HepG2 (cell line): ENCODE results near the gene SOWAHA. TPM values are rescaled to one million over a fixed set of nuclear protein-coding genes. Genes with fewer than 3 reads are reported as not detected.
A peak's percentile ranks its signal among the peaks of the same experiment; 100 is the strongest.

Source experiments
- ARID4A ChIP-seq: sonication (generic); formaldehyde crosslinking; IDR thresholded peaks from 2 replicates; pipeline ENCODE4 v1.5.0; 2020; ENCODE audit warnings: mild to moderate bottlenecking, missing genetic modification reagents, borderline replicate concordance
- CHD2 ChIP-seq: IDR thresholded peaks from 2 replicates; pipeline ENCODE4 v1.6.1; 2011; ENCODE audit warnings: low read depth, low read length, improper control_type of control experiment
- DRAP1 ChIP-seq: IDR thresholded peaks from 2 replicates; pipeline ENCODE4 v1.6.1; 2016; ENCODE audit warnings: missing genetic modification reagents, missing compliant biosample characterization
- HHEX ChIP-seq: IDR thresholded peaks from 2 replicates; pipeline ENCODE4 v1.6.1; 2016; ENCODE audit warnings: control low read depth
- HMGXB3 ChIP-seq: sonication (generic); formaldehyde crosslinking; IDR thresholded peaks from 2 replicates; pipeline ENCODE4 v1.4.0; 2020; ENCODE audit warnings: missing genetic modification reagents, borderline replicate concordance
- SPEN ChIP-seq: sonication (generic); formaldehyde crosslinking; IDR thresholded peaks from 2 replicates; pipeline ENCODE4 v1.5.1; 2020; ENCODE audit warnings: low read depth, mild to moderate bottlenecking, missing genetic modification reagents
- ZHX2 ChIP-seq, 2 experiments: sonication (generic) in 1 of 2; formaldehyde crosslinking in 1 of 2; IDR thresholded peaks; 2 replicates each; pipeline versions ENCODE4 v1.6.1 to v1.9.0; 2014 to 2022; ENCODE audit warnings: antibody characterized with exemption in 1 of 2, borderline replicate concordance in 1 of 2, inconsistent platforms in 1 of 2, low read depth in 1 of 2, missing genetic modification reagents in 1 of 2
- ZNF660 ChIP-seq: sonication (generic); formaldehyde crosslinking; IDR thresholded peaks from 2 replicates; pipeline ENCODE4 v1.5.1; 2020; ENCODE audit warnings: mild to moderate bottlenecking, low read depth, missing genetic modification reagents, borderline replicate concordance
- ZNF691 ChIP-seq: sonication (generic); formaldehyde crosslinking; IDR thresholded peaks from 2 replicates; pipeline ENCODE4 v1.4.0; 2020; ENCODE audit warnings: missing genetic modification reagents, low read depth, mild to moderate bottlenecking, borderline replicate concordance
- ZNF749 ChIP-seq: sonication (generic); formaldehyde crosslinking; IDR thresholded peaks from 2 replicates; pipeline ENCODE4 v1.8.0; 2022; ENCODE audit warnings: mild to moderate bottlenecking, missing genetic modification reagents, moderate library complexity, borderline replicate concordance
- ZSCAN29 ChIP-seq: sonication (generic); formaldehyde crosslinking; conservative IDR thresholded peaks from 2 replicates; pipeline ENCODE4 v1.4.0; 2020; ENCODE audit warnings: mild to moderate bottlenecking, missing genetic modification reagents
- polyA plus RNA-seq, 8 experiments: library from polyadenylated mRNA; depleted of rRNA in 3 of 8; stranded (reverse) in 7 of 8; unstranded in 1 of 8; fragments of >200 nt; fragmentation: Illumina TruSeq in 4 of 8; extraction: Trizol in 4 of 8; gene quantifications; 2 replicates each; pipeline versions ENCODE4 v1.2.1 to v1.2.3, GENCODE V29; 2011 to 2016; ENCODE audit warnings: low read depth in 4 of 8, missing spikeins in 1 of 8, mixed read lengths in 1 of 8; ENCODE audit not compliant: insufficient read depth in 1 of 8
- total RNA-seq, 5 experiments: library from RNA; depleted of rRNA; stranded (reverse); fragments of >200 nt; fragmentation: Illumina TruSeq; extraction: Trizol; gene quantifications; 2 replicates each; pipeline ENCODE4 v1.2.3, GENCODE V29; 2016; ENCODE audit warnings: low read depth in 1 of 5

Gene SOWAHA
- total and polyA plus RNA-seq, 2 of the 13 experiments (the other 11 are each of a cell fraction or from before 2014, with no cell fraction given): 0.95 to 1.9 TPM

GRCh38 chr5:132830436-132831094 is 17.5 kb downstream of the SOWAHA start, which contains the start of gene SHROOM1 (continued):
- TF ChIP-seq HMGXB3 (CRISPR knock-in tag) (peak; percentile 35; the same call in 1 of the 2 replicates), ZSCAN29 (CRISPR knock-in tag) (no peak), ZNF691 (CRISPR knock-in tag) (no peak), SPEN (CRISPR knock-in tag) (peak; percentile 38; the same call in 1 of the 2 replicates), ZNF749 (CRISPR knock-in tag) (0 out of 2 replicates have a peak, but pooled peaks have one; percentile 25), ZHX2 (IDR thresholded peaks at IDR 0.05; ENCODE audit: low read depth) (peak; percentile 53; the same call in 1 of the 2 replicates), ZHX2 (CRISPR knock-in tag; IDR thresholded peaks at IDR 0.05; ENCODE audit: borderline replicate concordance) (no peak), CHD2 (no peak), DRAP1 (CRISPR knock-in tag) (peak; percentile 73), ZNF660 (no peak), ARID4A (CRISPR knock-in tag) (peak; percentile 53; the same call in 1 of the 2 replicates), HHEX (no peak)
